HG02588 (cell line): ENCODE measurements around the gene RDH13.
"Not testable (repeated sequence)": the region's sequence is repeated elsewhere in the genome, so short reads cannot be mapped to it uniquely, and the experiment has no call there.

Experiments used
- ATAC-seq: cut with Tn5 transposase; IDR thresholded peaks from one replicate; pipeline ENCODE4 v1.9.1; 2021; ENCODE audit warnings: mild to moderate bottlenecking, moderate library complexity; ENCODE audit not compliant: unreplicated experiment

Gene RDH13

GRCh38 chr19:55018633-55019032, 44.3 kb downstream of the RDH13 start:
- ATAC-seq: no peak

GRCh38 chr19:55018216-55018615, 44.7 kb downstream of the RDH13 start:
- no peak for ATAC-seq

GRCh38 chr19:55016017-55016416, 46.9 kb downstream of the RDH13 start:
- no peak for ATAC-seq

- no peak for ATAC-seq
These were observed 47.8 kb downstream of the RDH13 start for GRCh38 chr19:55015126-55015525.

- ATAC-seq: no peak
These were observed 48.2 kb downstream of the RDH13 start for GRCh38 chr19:55014714-55015113.

GRCh38 chr19:55013596-55013995, 49.4 kb downstream of the RDH13 start:
- no peak for ATAC-seq

GRCh38 chr19:55012306-55012705, 50.6 kb downstream of the RDH13 start:
- no peak for ATAC-seq

GRCh38 chr19:55010561-55010960, 52.4 kb downstream of the RDH13 start:
- ATAC-seq: not testable (repeated sequence)

GRCh38 chr19:55008781-55009180, 54.2 kb downstream of the RDH13 start:
- not testable (repeated sequence) for ATAC-seq

GRCh38 chr19:55008189-55008588, 54.8 kb downstream of the RDH13 start:
- ATAC-seq: not testable (repeated sequence)

- ATAC-seq: not testable (repeated sequence)
These were observed 55.4 kb downstream of the RDH13 start for GRCh38 chr19:55007537-55007936.

- not testable (repeated sequence) for ATAC-seq
These were observed 56.2 kb downstream of the RDH13 start for GRCh38 chr19:55006795-55007194.

- no peak for ATAC-seq
These were observed 57.1 kb downstream of the RDH13 start for GRCh38 chr19:55005684-55006488.

- no peak for ATAC-seq
These were observed 62.2 kb downstream of the RDH13 start for GRCh38 chr19:55000761-55001160.

GRCh38 chr19:54998751-54999239, 64.2 kb downstream of the RDH13 start:
- ATAC-seq: not testable (repeated sequence)

- ATAC-seq: no peak
These were observed 67.4 kb downstream of the RDH13 start for GRCh38 chr19:54995561-54995960.
